Activated CD8-positive, alpha-beta memory T cell treated with anti-CD3 and anti-CD28 coated beads, Interleukin-2, amount 10 ng/mL, durations not matched to agents 7 days and 5 days (primary cell): Measurements from ENCODE around the gene CACNA1D. TPM values are rescaled to one million over a fixed set of nuclear protein-coding genes. Genes with fewer than 3 reads are reported as not detected.

Experiments
- ATAC-seq: fragments of 150-1000 bp; cut with Tn5 transposase; one replicate; pipeline ENCODE4 v1.10.0; 2021; ENCODE audit warnings: moderate library complexity
- CTCF ChIA-PET: fragments of 350-600 bp; sonication (Branson Sonifier 250); formaldehyde crosslinking; loops from one replicate; lab custom pipeline; 2021; ENCODE audit warnings: antibody characterized with exemption; lab: Charles Lee
- DNase-seq: peaks from one replicate; pipeline ENCODE4 v3.0.0-alpha.2; 2020
- H3K27ac Mint-ChIP-seq: one replicate; pipeline ENCODE4 v1.8.0; 2021; ENCODE audit warnings: mild to moderate bottlenecking, mixed read lengths
- H3K27me3 Mint-ChIP-seq: one replicate; pipeline ENCODE4 v1.8.0; 2021; ENCODE audit warnings: mixed read lengths
- H3K36me3 Mint-ChIP-seq: one replicate; pipeline ENCODE4 v1.8.0; 2021; ENCODE audit warnings: mild to moderate bottlenecking, mixed read lengths
- H3K4me1 Mint-ChIP-seq: one replicate; pipeline ENCODE4 v1.8.0; 2021; ENCODE audit warnings: mixed read lengths
- H3K4me3 Mint-ChIP-seq: one replicate; pipeline ENCODE4 v1.8.0; 2021; ENCODE audit warnings: mild to moderate bottlenecking, moderate library complexity, mixed read lengths
- H3K9me3 Mint-ChIP-seq: one replicate; pipeline ENCODE4 v1.8.0; 2022; ENCODE audit warnings: low read depth, mixed read lengths
- total RNA-seq, 2 experiments: library from RNA; stranded (reverse); gene quantifications; one replicate each; pipeline ENCODE4 v1.2.3, GENCODE V29; 2021

Gene CACNA1D
- total RNA-seq, 2 experiments from 2014 or later, result 0.41 to 1.5 TPM

GRCh38 chr3:53845103-53845880 lies 350.9 kb downstream of the CACNA1D start:
- ATAC-seq, result no peak
- Mint-ChIP-seq H3K27me3 (peaks cover 63% of the 10 kb centered on the region), H3K9me3 (no peaks in the 10 kb centered on the region)

GRCh38 chr3:53845881-53846133 lies 351.4 kb downstream of the CACNA1D start:
- peaks cover 63% of the 10 kb centered on the region for H3K27me3 Mint-ChIP-seq
- no peak overlapping the region for H3K27ac Mint-ChIP-seq
- no peaks in the 10 kb centered on the region for H3K9me3 Mint-ChIP-seq
- peak overlapping the region; percentile 40 for H3K4me3 Mint-ChIP-seq
- no peak for ATAC-seq
- peaks cover 6% of the 10 kb centered on the region for H3K4me1 Mint-ChIP-seq
- no peaks in the 10 kb centered on the region for H3K36me3 Mint-ChIP-seq
- no peak for DNase-seq
- CTCF ChIA-PET, result interaction anchor here (1.0 kb wide), 2 partner anchors 89 to 117 kb away, joined by 3 to 4 read pairs; no protein-coding TSS in a partner anchor

More at GRCh38 chr3:53845103-53845880, 350.9 kb downstream of the CACNA1D start:
- CTCF ChIA-PET, result interaction anchor here (1.0 to 1.4 kb wide), 3 partner anchors 11 to 116 kb away, joined by 3 to 4 read pairs (median 3); no protein-coding TSS in a partner anchor
- Mint-ChIP-seq H3K27ac (no peak overlapping the region), H3K36me3 (no peaks in the 10 kb centered on the region), H3K4me3 (peak overlapping the region; percentile 40), H3K4me1 (peaks cover 6% of the 10 kb centered on the region)
- no peak for DNase-seq

GRCh38 chr3:53846134-53846850 lies 351.9 kb downstream of the CACNA1D start, which contains the start of the genes CHDH and IL17RB:
Gene CHDH, minus strand, starts transcription at chr3:53846419. Its CDS starts 22,411 bp downstream, at chr3:53824008.
Gene IL17RB, plus strand, starts transcription at chr3:53846568. Its CDS starts 21 bp downstream, at chr3:53846589.
- no peaks in the 10 kb centered on the region for H3K9me3 Mint-ChIP-seq

GRCh38 chr3:53846851-53847155 lies 352.4 kb downstream of the CACNA1D start:
- Mint-ChIP-seq H3K4me3 (peak overlapping the region; percentile 29), H3K27ac (no peak overlapping the region), H3K9me3 (no peaks in the 10 kb centered on the region), H3K4me1 (peaks cover 6% of the 10 kb centered on the region), H3K36me3 (no peaks in the 10 kb centered on the region), H3K27me3 (peaks cover 65% of the 10 kb centered on the region)
- CTCF ChIA-PET, result no interaction called here
- ATAC-seq, result no peak
- DNase-seq, result no peak

More at GRCh38 chr3:53846134-53846850, 351.9 kb downstream of the CACNA1D start, which contains the start of the genes CHDH and IL17RB:
- Mint-ChIP-seq H3K4me3 (peak within 1 kb of the TSS; percentile 40), H3K4me1 (peaks cover 6% of the 10 kb centered on the region), H3K27me3 (peaks cover 64% of the 10 kb centered on the region), H3K36me3 (no peaks in the 10 kb centered on the region), H3K27ac (no peak within 1 kb of the TSS)
- ATAC-seq, result peak; percentile 56
- no peak for DNase-seq
- CTCF ChIA-PET, result interaction anchor here (1.0 kb wide), 1 partner anchor 117 kb away, joined by 3 read pairs; no protein-coding TSS in a partner anchor

GRCh38 chr3:53849916-53850315 lies 355.5 kb downstream of the CACNA1D start:
- Mint-ChIP-seq H3K27ac (no peak overlapping the region), H3K4me1 (peaks cover 3% of the 10 kb centered on the region), H3K9me3 (no peaks in the 10 kb centered on the region), H3K27me3 (peaks cover 42% of the 10 kb centered on the region), H3K4me3 (no peak overlapping the region), H3K36me3 (no peaks in the 10 kb centered on the region)
- no peak for ATAC-seq
- DNase-seq, result peak; percentile 16
- CTCF ChIA-PET, result no interaction called here

- Mint-ChIP-seq H3K27me3 (peaks cover 35% of the 10 kb centered on the region), H3K27ac (no peak overlapping the region), H3K4me3 (no peak overlapping the region), H3K36me3 (no peaks in the 10 kb centered on the region), H3K9me3 (no peaks in the 10 kb centered on the region), H3K4me1 (no peaks in the 10 kb centered on the region)
- ATAC-seq (no peak), DNase-seq (peak; percentile 11)
- CTCF ChIA-PET, result no interaction called here
These were observed 356.5 kb downstream of the CACNA1D start for GRCh38 chr3:53850895-53851294.

- Mint-ChIP-seq H3K36me3 (peaks cover 14% of the 10 kb centered on the region), H3K4me1 (peaks cover 7% of the 10 kb centered on the region), H3K27me3 (peaks cover 5% of the 10 kb centered on the region), H3K27ac (no peak overlapping the region), H3K9me3 (no peaks in the 10 kb centered on the region), H3K4me3 (no peak overlapping the region)
- ATAC-seq, result no peak
- DNase-seq, result no peak
- CTCF ChIA-PET, result interaction anchor here (1.4 kb wide), 1 partner anchor 90 kb away, joined by 3 read pairs; no protein-coding TSS in a partner anchor
These were observed 362.6 kb downstream of the CACNA1D start for GRCh38 chr3:53856964-53857363.

- ATAC-seq (no peak), DNase-seq (no peak)
- Mint-ChIP-seq H3K27ac (no peak overlapping the region), H3K4me3 (no peak overlapping the region), H3K9me3 (no peaks in the 10 kb centered on the region), H3K36me3 (peaks cover 21% of the 10 kb centered on the region), H3K27me3 (peaks cover 5% of the 10 kb centered on the region), H3K4me1 (peaks cover 7% of the 10 kb centered on the region)
- CTCF ChIA-PET, result interaction anchor here (0.8 to 1.4 kb wide), 2 partner anchors 89 to 148 kb away, joined by 3 read pairs; no protein-coding TSS in a partner anchor
These were observed 363.8 kb downstream of the CACNA1D start for GRCh38 chr3:53858096-53858741.

GRCh38 chr3:53859178-53859577 lies 364.8 kb downstream of the CACNA1D start:
- peaks cover 25% of the 10 kb centered on the region for H3K36me3 Mint-ChIP-seq
- H3K4me1 Mint-ChIP-seq, result peaks cover 7% of the 10 kb centered on the region
- H3K27ac Mint-ChIP-seq, result no peak overlapping the region

GRCh38 chr3:53860196-53860595 lies 365.8 kb downstream of the CACNA1D start:
- peaks cover 32% of the 10 kb centered on the region for H3K36me3 Mint-ChIP-seq

More at GRCh38 chr3:53859178-53859577, 364.8 kb downstream of the CACNA1D start:
- no peak overlapping the region for H3K4me3 Mint-ChIP-seq
- ATAC-seq (no peak), DNase-seq (no peak)
- H3K9me3 Mint-ChIP-seq, result no peaks in the 10 kb centered on the region
- H3K27me3 Mint-ChIP-seq, result peaks cover 3% of the 10 kb centered on the region
- CTCF ChIA-PET, result no interaction called here

GRCh38 chr3:53862241-53862640 lies 367.8 kb downstream of the CACNA1D start:
- H3K27ac Mint-ChIP-seq, result no peak overlapping the region
- no peak overlapping the region for H3K4me3 Mint-ChIP-seq
- no peaks in the 10 kb centered on the region for H3K27me3 Mint-ChIP-seq
- CTCF ChIA-PET, result no interaction called here
- no peaks in the 10 kb centered on the region for H3K9me3 Mint-ChIP-seq
- H3K4me1 Mint-ChIP-seq, result peaks cover 2% of the 10 kb centered on the region
- peaks cover 35% of the 10 kb centered on the region for H3K36me3 Mint-ChIP-seq
- DNase-seq (no peak), ATAC-seq (no peak)

More at GRCh38 chr3:53860196-53860595, 365.8 kb downstream of the CACNA1D start:
- DNase-seq (no peak), ATAC-seq (no peak)
- peaks cover 2% of the 10 kb centered on the region for H3K27me3 Mint-ChIP-seq
- no peaks in the 10 kb centered on the region for H3K9me3 Mint-ChIP-seq
- no peak overlapping the region for H3K4me3 Mint-ChIP-seq
- no peak overlapping the region for H3K27ac Mint-ChIP-seq
- peaks cover 7% of the 10 kb centered on the region for H3K4me1 Mint-ChIP-seq
- CTCF ChIA-PET, result no interaction called here

GRCh38 chr3:53863145-53863544 lies 368.7 kb downstream of the CACNA1D start:
- no peak for DNase-seq
- Mint-ChIP-seq H3K9me3 (no peaks in the 10 kb centered on the region), H3K4me3 (no peak overlapping the region), H3K4me1 (no peaks in the 10 kb centered on the region), H3K27me3 (no peaks in the 10 kb centered on the region), H3K27ac (no peak overlapping the region), H3K36me3 (peaks cover 35% of the 10 kb centered on the region)
- ATAC-seq, result no peak
- CTCF ChIA-PET, result interaction anchor here (1.1 kb wide), 1 partner anchor 185 kb away, joined by 3 read pairs; no protein-coding TSS in a partner anchor
